GM19238 (cell line): ENCODE measurements around the gene DGCR8.

Experiments used
- DNase-seq: peaks from one replicate; pipeline ENCODE4 v3.0.0; 2011; ENCODE audit warnings: low spot score; ENCODE audit not compliant: insufficient read length

DGCR8 gene

DNA sequence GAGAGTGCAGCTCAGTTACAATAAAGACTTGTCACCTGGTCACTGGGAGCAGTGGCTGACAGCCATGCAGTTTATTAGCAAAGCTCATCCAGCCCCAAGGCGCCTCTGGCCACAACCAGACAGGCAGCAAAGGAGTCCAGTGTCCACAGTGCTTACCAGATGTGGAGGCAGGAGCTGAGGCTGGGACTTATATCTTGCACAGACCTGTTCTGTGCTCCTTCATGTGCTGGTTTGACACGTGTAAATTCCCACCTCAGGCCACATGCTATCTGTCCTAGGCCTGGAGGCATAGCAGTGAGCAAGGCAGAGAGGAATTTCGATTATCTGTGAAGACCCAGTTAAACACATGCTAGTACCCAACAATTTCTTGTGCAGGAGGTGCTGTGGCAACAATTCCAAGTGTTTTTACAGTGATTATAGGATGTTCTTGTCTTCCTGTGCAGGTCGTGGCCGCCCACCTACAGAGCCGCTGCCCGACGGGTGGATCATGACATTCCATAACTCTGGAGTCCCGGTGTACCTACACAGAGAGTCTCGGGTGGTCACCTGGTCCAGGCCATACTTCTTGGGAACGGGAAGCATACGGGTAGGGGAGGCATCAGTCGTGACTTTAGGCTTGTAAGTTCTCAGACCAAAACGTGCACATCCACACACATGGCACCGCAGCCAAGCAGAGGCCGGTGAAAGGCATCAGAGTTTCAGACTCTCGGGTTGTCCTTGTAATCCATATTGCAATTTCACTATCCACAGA, 9.4 kb downstream of the DGCR8 start:
- DNase-seq, result no peak

DNA sequence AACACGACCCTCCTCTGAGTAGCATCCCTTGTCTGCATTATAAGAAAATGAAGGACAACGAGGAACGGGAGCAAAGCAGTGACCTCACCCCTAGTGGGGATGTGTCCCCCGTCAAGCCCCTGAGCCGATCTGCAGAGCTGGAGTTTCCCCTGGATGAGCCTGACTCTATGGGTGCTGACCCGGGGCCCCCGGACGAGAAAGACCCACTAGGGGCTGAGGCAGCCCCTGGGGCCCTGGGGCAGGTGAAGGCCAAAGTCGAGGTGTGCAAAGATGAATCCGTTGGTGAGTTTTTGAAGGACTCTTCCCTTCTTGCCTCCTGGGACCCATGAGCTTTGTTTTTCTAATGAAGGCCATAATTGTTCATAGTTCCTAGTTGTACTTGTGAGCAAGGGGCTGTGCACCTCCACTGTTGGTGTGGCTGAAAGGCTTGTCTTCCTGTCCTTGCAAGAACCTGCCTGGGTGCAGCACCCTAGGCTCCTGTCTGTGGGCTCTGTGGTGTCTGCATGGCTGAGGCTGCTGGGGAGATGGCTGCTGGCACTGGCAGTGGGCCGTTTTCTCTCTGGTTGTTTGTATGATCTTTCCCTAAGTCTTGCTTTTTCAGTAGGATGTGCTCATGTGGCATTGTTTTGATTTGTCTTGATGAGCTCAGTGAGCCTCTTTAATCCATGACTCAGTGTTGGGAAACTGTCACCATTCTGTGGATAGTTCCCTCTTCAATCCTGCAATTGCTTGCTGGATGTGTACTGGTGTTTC, 10.1 kb downstream of the DGCR8 start:
- no peak for DNase-seq

DNA sequence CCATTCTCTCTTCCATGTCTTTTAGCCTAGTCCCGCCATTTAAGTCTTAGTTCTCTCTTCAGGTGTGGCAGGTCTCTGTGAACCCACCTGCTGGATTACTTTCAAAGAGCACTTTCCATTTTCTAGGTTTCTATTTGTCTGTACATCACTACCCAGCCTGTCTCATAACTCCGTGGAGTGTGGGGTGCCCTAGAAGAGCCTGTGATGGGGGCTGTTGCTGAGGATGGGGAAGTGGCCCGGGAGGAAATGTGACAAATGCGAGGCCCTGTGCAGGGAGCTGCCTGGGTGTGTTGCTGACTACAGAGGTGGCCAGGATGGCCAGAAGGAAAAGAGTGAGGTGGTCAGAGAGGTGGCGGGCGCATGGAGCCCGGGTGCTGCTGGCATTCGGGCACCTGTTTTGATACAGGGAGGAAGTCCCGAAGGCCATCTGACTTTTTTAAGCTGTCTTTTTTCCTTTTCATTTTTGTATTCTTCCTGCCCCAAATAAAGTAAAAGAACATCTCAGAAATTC, 10.7 kb downstream of the DGCR8 start:
- DNase-seq, result no peak

DNA sequence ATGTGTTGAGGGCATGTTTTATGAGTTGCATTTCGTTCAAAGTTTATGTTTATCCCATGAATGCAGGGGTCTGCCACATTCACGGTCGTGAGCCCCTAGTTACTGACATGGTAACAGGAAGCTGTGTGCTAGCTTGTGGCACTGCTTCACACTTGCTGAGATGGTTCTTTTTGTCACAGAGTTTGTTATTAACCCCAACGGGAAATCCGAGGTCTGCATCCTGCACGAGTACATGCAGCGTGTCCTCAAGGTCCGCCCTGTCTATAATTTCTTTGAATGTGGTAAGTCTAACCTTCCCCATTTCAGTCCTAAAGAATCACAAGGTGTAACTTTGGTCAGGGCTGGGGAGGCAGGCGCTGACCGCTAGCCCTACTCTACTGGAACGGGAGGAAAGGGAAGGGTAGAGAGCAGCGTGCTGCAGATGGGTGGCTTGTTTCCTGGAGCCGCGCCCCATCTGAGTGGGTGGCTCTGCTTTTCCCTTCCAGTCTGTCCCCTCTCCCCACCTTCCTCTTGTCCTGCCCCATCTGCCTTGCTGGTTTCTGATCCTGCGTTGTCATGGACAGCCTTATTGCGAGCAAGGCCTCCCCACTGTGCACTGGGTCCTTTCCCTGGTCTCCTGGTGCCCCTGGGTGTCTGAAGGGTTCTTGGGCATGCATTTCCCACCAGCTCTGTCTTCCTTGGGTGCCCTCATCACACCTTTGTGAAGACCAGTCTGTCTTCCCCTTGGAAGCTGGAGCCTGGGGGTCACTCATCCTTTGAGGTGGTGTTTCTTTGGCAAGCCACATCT, 11.8 kb downstream of the DGCR8 start:
- no peak for DNase-seq

DNA sequence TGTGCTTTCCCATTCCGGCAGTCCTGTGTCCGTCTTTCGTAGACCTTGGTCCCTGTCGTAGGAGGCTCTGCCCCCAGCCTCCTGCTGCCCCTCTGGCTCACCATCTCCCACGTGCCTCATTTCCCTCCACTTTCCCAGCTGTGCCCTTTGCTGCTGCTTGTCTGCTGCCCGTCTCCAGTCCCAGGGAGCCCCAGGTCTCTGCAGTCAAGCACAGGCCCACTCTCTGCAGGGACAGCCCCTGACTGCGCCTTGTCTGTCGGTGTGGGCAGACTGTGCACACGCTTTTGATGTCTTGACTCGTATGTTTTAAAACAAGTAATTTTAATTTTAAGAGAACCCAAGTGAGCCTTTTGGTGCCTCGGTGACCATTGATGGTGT, 12.4 kb downstream of the DGCR8 start:
- DNase-seq, result no peak

DNA sequence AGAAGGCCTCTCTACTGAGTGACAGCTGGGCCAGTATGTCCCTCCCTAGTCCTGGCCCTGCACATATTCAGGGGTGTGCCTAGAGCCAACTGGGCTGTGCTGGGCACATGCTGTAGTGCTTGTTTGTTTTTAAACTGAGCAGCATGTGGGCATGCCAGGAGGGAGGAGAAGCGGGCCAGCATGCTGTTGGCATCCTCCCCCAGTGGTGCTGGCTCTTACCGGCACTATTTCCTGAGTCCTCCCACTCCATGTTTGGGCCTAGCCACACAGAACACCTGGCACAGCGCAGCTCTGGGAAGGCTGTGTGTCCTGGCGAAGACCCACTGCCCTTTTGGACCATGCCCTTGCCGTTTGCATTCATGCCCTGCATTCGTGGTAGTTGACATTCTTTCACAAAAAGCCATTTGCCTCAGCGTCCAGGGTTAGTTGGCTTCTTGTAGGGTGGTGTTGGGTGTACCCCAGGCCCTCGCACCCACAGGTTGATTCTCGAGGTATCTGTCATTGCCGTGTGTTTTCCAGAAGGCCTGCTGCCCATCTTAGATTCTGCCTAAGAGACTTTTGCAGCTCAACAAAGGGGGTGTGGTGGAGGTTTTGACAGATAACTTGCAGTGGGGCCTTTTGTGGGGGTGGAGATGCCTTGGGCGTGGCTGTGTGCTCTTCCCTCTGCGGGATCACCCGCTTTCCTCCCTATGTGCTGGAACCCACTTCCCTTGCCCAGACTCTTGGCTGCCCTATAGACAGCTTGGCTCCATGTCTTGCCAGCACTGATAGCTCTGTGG, 13.6 kb downstream of the DGCR8 start:
- DNase-seq, result no peak

DNA sequence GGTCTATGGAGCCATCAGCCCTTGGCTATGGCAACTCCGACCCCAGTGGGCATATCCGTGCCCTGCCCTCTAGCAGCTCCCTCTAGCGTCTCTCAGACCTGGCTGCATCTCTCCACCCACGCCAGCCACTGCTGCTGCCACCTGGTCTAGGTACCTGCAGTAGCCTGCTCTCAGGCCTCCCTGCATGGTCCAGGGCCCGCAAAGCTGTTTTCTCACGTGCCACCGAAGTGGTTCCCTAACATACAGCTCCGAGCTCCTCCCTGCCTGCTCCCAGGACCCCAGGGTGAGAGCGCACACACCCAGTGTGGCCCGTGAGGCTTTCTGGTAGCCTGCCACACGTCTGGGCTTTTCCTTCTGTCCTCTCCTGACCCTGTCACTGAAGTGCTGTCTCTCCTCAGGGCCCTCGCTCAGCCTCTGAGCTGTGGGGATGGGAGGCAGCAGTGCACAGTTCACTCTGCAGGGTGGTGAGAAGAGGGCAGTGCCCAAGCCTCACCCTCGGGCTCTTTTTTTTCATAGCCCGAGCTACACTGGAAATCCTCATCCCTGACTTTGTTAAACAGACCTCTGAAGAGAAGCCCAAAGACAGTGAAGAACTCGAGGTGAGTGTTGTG, 14.3 kb downstream of the DGCR8 start:
- no peak for DNase-seq

DNA sequence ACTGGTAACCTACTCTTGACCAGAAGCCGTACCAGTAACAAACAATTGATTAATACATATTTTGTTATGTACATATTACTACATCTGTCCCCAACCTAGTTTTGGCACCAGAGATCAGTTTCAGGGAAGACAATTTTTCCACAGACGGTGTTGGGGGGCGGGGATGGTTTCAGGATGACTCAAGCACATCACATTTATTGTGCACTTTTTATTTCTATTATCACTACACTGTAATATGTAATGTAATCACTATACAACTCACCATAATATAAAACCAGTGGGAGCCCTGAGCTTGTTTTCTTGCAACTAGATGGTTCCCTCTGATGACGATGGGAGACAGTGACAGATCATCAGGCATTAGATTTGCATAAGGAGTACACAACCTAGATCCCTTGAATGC, 15.5 kb downstream of the DGCR8 start:
- DNase-seq, result no peak

DNA sequence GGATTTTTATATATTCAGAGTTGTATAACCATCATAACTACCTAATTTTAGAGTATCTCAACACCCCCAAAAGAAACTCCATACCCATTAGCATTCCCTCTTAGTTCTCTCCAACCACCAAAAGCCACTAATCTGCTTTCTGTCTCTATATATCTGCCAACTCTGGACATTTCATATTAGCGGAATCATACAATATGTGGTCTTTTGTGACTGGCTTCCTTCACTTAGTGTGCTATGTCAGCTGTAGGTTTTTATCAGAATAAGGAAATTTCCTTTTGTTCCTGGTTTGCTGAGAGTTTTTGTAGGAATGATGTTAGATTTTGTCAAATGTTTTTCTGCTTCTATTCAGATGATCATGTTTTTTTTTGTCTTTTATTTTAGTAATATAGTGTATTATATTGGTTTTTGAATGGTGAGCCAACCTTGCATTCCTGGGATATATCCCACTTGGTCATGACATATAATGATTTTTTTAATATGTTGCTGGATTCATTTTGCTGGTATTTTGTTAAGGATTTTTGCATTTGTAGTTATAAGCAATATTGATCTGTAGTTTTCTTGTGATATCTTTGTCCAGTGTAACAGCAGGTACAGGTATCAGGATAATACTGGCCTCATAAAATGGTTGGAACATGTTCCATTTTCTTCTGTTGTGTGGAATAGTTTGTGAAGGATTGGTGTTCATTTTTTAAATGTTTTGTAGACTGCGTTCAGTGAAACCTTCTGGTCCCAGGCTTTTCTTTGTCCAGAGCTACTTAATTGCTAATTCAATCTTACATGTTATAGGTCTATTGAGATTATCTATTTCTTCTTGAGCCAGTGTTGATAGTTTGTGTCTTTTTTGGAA, 16.8 kb downstream of the DGCR8 start:
- no peak for DNase-seq

DNA sequence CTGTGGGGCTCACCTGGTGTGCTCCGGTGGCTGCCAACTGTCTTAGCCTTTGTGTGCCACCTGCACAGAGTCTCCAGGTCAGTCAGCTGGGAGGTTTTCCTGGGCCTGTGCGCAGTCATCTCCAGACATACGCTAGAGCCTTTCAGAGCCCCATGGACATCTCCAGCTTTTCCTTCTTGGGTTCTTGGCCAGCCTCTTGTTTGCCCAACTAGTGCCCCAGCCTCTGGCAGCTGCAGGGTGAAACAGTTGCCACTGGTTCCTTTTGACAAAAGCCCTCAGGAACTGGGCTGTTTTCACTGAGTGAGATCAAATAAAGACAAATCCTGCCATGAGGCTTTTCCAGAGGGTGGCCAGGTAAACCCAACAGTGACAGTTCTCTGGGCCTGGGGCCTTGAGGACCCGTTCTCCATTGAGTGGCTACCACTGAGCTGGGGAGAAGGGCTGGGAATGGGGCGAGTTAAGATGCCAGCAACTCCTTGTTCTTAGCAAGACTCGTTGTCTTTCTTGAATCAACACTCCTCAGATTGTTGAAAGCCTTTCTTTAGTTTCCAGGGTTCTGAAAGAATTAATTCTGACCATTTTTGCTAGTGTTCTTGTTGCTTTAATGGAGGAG, 19.2 kb downstream of the DGCR8 start:
- no peak for DNase-seq

DNA sequence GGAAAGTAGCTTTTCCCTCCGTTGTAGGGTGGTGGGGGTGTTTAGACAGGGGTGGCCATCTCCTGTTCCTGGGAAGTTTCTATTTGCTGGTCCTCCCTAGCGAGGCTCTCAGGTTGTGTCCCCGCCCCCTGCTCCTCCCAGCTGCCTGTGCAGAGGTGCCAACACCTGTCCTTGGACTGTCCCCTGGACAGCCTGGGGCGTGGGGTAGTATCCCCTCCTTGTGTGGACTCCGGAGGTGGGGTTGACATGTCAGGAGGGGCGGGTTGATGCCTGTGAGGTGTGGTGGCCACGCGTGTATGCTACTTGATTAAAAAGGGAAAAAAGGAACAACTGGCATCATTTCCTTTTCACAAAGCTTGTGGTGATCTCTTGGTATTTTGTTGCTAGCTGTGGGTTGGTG, 21.6 kb downstream of the DGCR8 start:
- no peak for DNase-seq

DNA sequence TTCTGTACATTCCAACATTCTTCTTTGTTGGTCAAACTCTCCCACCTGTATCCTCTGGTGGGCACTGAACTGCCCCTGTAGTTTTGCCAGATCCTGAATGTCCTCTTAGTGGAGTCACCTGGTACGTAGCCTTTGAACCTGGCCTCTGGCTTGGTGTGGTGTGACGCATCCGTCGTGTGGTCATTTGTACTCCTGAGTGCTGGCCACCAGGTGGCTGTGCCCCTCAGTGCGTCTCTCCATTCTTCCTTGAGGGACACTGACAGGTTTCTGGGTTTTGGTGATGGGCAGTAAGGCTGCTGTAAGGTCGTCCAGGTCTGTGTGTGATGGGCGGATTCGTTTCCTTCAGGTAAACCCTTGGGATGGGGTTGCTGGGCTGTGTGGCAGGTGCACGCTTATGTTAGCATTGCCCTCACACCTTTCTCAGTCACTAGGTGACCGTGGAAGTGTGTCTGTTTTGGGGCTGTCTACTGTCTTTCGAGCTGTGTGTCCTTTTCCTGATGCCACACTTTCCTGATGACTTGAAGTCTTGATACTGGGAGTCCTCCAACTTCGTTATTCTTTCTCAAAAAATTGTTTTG, 22.3 kb downstream of the DGCR8 start:
- no peak for DNase-seq

DNA sequence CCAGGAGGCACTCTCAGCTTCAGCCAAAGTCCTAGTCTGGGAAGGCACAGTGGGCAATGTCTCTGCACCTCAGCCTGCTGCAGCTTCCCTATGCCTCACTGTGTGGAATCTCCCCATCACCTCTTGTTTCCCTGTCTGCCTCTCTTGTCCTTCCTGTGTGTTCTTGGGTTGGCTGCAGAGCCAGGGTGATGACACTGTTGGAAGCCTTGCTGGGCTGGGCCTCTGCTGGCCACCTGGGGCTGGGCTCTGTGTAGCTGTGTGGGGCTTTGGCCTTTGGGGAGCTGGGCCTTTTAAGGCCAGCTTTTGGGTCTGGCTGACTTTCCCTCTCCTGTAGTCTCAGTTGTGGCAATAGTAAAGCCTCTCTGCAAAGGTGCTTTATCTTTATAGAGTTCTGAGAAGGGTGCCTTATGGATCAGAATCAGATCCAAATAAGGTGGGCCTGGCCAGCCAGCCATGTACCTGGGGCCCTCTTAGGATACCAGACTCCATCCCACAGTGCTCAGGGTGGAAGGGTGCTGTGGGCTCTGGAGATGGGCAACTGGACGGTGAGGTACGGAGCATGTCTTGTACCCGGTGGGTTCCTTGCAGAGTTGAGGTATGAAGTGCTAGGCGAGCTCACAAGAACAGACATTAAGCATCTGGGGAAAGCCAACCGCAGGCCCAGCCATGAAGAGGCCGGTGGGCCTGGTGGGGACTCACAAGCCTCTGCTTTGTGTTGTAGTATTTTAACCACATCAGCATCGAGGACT, 25.6 kb downstream of the DGCR8 start:
- DNase-seq, result no peak

DNA sequence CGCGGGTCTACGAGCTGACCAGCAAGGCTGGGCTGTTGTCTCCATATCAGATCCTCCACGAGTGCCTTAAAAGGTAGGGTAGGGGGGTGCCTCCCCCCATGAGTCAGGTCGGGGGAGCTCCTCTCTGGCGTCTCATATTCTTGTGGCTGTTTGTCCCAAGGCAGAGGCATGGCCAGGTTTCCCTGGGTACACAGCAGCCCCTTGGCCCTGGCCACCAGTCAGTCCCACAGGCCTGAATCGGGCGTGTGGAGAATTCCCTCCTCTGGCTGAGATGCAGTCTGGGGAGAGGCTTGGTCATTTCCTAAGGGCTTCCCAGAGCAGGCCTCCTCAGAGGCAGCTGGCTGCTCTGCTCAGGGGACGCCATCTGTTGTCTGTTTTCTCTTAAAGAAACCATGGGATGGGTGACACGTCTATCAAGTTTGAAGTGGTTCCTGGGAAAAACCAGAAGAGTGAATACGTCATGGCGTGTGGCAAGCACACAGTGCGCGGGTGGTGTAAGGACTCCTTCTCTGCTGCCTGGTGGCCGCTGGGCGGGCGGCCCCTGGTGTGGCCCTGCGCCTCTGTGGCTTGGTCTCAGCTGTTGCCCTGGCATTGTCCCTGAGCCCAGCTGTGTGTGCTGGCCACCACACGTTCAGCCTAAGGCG, 26.3 kb downstream of the DGCR8 start:
- DNase-seq, result no peak

DNA sequence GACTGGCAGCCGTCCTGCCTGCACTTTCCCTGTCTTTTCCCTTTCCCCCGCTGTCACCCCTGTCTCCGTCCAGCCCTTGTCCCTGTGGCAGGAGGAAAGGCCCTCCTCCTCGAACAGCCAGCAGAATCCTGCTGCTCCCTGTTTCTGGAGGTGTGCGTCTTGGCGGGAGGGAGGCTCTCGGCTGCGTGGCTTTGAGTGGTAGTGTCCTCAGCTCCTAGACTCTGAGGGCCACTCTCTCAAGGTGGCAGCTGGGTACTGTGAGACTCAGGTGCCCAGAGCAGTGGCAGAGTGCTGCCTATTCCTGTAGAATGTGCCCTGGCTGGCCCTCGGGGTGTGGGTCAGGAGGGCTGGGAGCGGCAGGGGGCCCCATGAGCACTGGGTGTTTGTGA, 26.8 kb downstream of the DGCR8 start:
- DNase-seq, result no peak

DNA sequence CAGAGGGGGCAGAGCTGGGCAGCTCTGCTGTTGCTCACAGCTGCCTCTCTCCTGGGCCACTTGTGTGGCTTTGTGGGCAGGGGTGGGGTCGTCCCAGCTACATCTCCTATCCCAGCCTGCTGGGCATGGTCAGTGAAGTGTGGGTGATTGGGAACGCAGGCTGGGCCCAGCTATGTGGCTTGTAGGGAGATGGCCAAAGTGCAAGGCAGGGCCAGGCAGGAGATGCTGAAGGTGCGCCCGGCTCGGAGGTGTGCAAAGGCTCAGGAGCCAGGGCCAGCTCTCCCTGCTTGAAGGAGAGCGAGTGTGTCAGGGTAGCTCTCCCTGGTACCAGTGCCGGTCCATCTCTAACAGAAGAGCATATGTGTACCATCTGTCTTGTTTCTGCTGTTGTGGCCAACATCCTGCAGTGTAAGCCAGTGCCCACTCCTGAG, 27.4 kb downstream of the DGCR8 start:
- DNase-seq, result no peak

DNA sequence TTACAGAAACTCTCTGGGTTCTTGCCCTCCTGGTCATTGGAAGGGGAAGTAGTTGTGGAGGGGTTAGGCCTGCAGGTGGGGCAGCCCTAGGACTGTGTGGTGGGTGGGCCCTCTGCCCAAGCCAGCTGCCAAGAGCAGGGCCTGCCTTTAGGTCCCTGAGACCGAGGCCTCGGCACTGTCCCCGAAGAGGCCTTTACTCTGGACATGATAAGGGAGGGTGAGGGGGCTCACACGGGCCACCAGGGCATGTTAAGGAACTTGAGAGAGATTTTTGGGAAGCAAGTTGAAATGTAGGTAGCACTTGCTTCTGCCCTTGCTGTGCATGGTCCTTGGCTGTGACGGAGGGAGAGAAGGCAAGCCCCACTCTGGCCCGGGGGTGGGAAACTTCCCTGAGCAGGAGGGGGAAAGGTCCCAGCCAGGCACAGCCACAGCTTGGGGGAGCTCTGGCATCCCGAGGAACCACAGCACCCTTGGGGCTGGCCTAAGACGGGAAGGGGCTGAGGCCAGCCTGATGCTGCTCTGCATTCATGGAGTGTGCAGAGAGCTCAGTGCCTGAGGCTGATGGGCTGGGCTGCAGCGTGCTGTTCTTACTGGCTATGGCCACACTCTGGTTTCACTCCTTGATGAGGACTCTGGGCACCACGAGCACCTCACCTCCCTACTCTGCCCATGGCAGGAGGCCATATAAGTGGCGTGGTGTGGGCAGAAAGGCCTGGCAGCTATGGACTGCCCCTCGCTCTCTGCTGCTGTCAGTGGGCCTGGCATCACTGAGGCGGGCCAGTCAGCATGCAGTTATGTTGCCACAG, 28.1 kb downstream of the DGCR8 start:
- no peak for DNase-seq
